ENCODE measurements around the gene HOXD13. TPM values are rescaled to one million over a fixed set of nuclear protein-coding genes. Genes with fewer than 3 reads are reported as not detected.

HOXD13 gene
- total RNA-seq, 2 experiments from 2014 or later = not detected

DNA sequence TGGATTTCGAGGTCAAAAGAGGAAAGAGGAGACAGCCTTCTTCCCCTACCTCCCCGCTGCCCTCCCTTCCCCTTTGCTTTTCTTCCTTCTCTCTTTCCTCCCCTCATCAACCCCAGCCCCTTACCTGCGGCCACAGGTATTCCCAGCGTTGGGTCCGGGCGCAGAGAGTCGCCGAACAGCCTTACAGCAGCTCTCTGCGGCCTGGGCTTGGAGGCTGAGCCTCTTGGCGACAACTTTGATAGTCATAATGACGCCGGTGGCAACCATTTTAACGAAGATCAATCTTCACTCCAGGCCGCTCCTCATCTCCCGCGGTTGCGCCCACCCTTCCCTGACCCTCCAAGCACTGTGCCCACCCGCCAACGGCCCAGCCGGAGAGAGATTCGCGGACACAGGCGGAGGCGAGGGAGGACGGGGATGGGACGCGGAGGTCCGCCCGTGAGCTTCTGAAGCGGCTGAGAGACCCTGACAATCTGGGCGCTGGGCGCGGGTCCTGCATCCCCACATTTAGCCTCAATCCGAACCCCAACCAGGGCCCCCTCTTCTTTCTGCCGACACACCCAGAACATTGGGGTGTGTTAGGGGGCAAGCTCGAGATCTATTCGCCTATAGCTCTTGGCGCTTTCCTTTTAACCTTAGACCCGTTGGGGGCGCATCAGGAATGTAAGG is 7.3 kb upstream of the HOXD13 start:
- ATAC-seq (ENCODE audit: low read depth) (no peak), DNase-seq (no peak)
- peaks cover 94% of the 10 kb centered on the region for H3K27me3 Mint-ChIP-seq
- peaks cover 6% of the 10 kb centered on the region for H3K4me1 Mint-ChIP-seq
- H3K4me3 Mint-ChIP-seq = peak overlapping the region; percentile 28
- H3K27ac Mint-ChIP-seq = peak overlapping the region; percentile 78
- H3K9me3 Mint-ChIP-seq = peaks cover 3% of the 10 kb centered on the region
- H3K36me3 Mint-ChIP-seq = peaks cover 8% of the 10 kb centered on the region
- POLR2A ChIA-PET = no interaction called here

DNA sequence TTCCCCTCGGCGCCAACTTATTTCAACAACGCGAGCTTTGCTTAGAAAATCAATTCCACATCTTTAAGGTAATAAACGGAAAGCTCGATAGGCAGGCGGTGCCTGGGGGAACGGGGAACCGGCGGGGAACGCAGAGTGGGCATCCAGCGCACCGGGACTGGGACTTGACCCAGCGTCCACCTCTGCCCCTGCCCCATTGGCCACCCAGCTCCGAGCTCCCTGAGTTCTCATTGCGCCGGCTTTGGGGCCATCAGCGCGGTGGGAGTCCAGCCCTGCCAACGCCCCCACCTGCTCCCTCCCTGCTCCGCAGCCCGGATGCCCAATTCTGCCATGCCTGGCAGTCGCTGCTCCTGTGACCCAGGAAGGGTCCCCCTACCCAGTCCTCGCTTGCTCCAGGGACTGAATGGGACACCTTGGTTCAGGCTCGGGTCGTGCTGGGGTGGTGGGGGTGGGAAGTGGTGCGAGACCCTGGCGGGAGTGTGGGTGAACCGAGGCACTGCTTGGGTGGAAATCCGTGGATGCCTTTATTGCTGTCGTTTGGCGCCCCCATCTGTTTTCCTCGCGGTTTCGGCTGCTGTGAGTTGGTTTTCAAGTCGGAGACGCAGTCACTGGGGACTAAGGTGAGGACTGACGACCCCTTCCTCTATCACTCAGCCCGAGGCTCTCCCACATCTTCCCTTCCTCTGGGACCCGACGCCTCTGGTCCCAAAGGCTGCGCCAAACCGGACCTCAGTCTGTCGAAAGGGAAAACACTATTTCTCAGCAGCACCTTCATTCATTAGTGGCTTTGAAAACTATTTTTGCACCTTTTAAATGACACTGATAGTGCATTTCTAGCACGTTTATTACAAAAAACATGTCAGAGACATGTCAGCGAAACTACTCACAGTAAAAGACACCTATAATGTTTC is 6.4 kb upstream of the HOXD13 start:
- POLR2A ChIA-PET = no interaction called here
- peaks cover 4% of the 10 kb centered on the region for H3K4me1 Mint-ChIP-seq
- peaks cover 3% of the 10 kb centered on the region for H3K9me3 Mint-ChIP-seq
- ATAC-seq (ENCODE audit: low read depth) (no peak), DNase-seq (no peak)
- H3K27ac Mint-ChIP-seq = peak overlapping the region; percentile 11
- peaks cover 7% of the 10 kb centered on the region for H3K36me3 Mint-ChIP-seq
- no peak overlapping the region for H3K4me3 Mint-ChIP-seq
- H3K27me3 Mint-ChIP-seq = peaks cover 97% of the 10 kb centered on the region

DNA sequence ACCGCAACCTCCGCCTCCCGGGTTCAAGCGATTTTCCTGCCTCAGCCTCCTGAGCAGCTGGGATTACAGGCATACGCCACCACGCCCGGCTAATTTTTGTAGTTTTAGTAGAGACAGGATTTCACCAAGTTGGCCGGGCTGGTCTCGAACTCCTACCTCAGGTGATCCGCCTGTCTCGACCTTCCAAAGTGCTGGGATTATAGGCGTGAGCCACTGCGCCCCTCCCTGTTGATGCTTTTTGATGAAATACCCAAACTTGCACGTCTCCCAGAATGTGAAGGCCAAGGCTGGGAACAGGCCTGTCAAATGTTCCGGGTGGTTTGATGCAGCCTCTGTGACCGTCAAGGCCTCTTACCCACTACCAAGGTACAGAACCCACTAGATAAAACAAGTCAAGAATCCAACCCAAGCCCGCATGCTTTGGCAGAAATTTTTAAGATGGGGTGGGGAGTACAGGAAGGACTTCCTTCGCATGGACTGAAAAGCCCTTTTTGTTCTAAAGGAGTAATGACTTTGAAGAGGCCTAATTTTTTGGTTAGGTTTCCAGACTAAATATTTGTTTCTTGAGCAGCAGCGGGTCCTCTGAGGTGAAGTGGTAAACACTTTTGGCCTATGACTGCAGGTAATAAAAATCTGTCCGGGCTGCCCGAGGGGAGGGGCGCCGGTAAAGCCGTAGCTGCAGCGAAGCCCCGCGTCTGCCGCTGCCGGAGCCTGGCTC is 5.0 kb upstream of the HOXD13 start:
- ATAC-seq (ENCODE audit: low read depth) (no peak), DNase-seq (no peak)
- Mint-ChIP-seq H3K27ac (no peak overlapping the region), H3K4me3 (no peak overlapping the region), H3K36me3 (peaks cover 6% of the 10 kb centered on the region), H3K27me3 (peaks cover 98% of the 10 kb centered on the region), H3K9me3 (peaks cover 6% of the 10 kb centered on the region), H3K4me1 (peaks cover 7% of the 10 kb centered on the region)
- POLR2A ChIA-PET = no interaction called here

DNA sequence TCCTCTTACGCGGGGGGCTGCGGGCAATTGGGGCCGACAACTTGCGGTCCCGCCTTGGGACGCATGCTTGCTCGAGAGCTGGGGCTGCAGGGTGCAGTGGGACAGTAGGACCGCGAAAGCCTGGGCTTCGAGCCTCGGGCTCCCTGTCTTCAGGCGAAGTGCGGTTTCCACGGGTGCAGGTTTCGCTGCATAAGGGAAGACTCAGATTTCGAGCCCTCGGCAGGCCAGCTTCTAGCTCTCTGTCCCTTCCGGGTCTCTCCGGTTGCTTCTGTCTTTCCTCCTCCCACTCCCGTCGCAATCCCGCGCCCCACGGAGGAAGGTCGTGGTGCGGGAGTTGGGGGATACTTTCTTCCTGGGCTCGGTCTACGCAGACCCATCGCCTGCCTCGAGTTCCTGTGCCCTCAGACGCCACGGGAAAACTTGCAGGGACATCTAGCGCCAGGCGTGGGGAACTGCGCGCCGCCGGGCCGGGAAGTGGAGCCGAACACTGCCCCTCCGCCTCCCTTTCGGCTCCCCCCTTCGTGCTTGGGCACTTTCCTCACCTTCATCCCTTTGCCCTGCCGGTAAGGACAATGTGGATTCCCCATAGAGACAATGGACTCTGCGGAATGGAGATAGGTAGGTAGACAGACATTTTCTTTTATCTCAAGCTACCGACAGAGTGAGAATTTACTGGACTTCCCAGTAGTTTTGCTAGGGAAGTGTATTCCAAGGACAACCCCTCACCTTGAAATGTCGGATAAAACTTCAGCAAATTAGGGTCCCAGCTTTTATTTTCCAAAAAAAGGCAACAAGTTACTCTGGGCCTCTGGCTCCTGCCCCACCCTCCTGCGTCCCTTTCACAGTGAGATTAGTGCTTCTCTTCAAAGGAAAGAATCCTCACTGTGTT is 4.2 kb upstream of the HOXD13 start:
- no peak for ATAC-seq (ENCODE audit: low read depth)
- POLR2A ChIA-PET = no interaction called here
- no peak for DNase-seq

DNA sequence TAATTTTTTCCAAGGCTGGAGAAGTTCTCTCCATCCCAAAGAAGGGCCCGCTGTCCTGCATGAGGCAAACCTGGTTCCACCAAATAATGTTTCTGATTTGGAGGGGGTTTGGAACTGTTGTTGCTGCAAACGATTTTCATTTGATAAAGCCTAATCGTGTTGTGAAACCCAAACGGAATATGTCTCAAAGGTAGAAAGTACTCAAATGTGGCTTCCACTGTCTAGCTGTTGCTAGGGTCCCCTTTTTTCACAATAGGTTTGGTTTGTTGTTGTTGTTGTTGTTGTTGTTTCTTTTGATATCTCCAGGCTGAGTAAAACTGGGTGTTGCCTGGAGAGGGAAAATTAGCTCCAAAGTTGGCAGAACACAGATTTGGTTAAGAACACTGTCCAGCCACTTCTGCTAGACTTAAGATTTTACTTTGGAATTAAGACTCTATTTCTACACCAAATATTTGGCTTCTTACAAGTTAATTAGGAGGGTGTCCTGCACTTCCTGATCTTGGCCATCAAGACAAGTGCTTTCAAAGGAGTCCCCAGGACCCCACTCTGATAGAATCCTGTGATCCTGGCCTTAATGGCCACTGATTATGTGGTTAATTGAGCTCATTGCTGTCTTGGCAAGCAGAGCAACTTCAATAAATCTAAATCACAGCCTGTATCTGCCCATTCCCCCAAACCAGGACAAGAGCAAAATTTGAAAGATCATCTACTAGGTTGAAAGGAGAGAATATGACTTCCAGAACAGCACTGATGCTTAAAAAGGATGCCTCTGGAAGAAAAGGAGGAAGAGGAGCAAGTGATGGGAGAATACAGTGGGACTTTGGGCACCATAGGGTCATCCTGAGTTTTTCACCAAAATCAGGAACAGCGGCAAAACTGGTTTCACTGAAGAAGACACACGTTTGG is 3.3 kb upstream of the HOXD13 start:
- POLR2A ChIA-PET = no interaction called here
- no peak for DNase-seq
- Mint-ChIP-seq H3K4me1 (peaks cover 12% of the 10 kb centered on the region), H3K4me3 (no peak overlapping the region), H3K36me3 (peaks cover 4% of the 10 kb centered on the region), H3K27me3 (peaks cover 93% of the 10 kb centered on the region), H3K9me3 (peaks cover 7% of the 10 kb centered on the region), H3K27ac (peak overlapping the region; percentile 32)
- ATAC-seq (ENCODE audit: low read depth) = no peak

More for the DNA sequence above, 4.2 kb upstream of the HOXD13 start:
- Mint-ChIP-seq H3K9me3 (peaks cover 6% of the 10 kb centered on the region), H3K4me1 (peaks cover 7% of the 10 kb centered on the region), H3K36me3 (peaks cover 4% of the 10 kb centered on the region), H3K27ac (peak overlapping the region; percentile 30), H3K27me3 (peaks cover 93% of the 10 kb centered on the region), H3K4me3 (peak overlapping the region; percentile 61)

DNA sequence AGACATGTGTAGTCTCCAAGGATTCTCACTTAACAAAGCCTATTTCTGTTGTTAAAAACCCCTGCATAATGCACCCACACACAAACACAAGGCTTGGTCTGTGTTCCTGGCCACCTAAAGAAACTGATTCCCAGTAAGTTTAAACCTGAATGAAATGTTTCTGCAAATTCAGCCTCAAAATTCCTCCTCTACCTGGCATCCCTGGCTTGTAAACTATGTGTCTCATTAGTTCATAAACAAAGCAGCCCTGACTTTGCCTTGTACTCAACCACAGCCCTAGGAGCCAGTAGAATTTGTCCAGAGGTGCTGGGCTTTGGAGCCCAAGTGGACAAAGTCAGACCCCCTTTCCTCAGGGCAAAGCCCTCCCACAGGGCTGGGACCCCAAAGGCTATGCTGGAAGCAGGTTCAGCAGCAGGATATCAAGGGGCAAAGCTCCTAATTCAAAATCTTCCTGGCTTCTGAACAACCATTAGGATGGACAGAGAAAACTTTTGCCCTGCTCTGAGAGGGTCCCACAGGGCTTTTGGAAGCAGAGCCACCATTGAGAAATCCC is 2.6 kb upstream of the HOXD13 start:
- no peak for ATAC-seq (ENCODE audit: low read depth)
- Mint-ChIP-seq H3K27ac (no peak overlapping the region), H3K9me3 (peaks cover 7% of the 10 kb centered on the region)

DNA sequence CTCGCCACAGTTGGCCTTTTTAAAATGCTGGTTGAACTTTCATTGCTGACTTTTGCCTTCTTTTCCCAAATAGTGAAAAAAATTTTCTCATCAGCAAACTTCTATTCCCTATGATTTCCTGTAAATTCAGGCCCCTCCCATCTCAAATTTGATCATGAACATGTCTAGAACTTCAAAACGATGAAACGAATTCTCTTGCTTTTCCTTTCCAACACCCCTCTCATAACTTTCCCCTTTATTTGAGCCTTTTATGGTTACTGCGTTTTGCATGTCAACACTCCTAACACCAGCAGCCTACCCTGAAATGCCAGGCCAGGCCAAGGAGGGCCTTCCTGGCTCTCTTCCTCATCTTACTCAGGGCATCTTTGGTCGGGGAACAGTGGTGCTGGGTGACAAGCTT is 1.7 kb upstream of the HOXD13 start:
- Mint-ChIP-seq H3K27me3 (peaks cover 93% of the 10 kb centered on the region), H3K4me1 (peaks cover 14% of the 10 kb centered on the region), H3K36me3 (peaks cover 3% of the 10 kb centered on the region), H3K4me3 (no peak overlapping the region), H3K27ac (no peak overlapping the region), H3K9me3 (peaks cover 7% of the 10 kb centered on the region)
- POLR2A ChIA-PET = no interaction called here
- ATAC-seq (ENCODE audit: low read depth) (no peak), DNase-seq (no peak)

More for the DNA sequence above, 2.6 kb upstream of the HOXD13 start:
- DNase-seq = no peak
- Mint-ChIP-seq H3K36me3 (peaks cover 4% of the 10 kb centered on the region), H3K4me1 (peaks cover 14% of the 10 kb centered on the region), H3K27me3 (peaks cover 93% of the 10 kb centered on the region), H3K4me3 (no peak overlapping the region)
- POLR2A ChIA-PET = no interaction called here

DNA sequence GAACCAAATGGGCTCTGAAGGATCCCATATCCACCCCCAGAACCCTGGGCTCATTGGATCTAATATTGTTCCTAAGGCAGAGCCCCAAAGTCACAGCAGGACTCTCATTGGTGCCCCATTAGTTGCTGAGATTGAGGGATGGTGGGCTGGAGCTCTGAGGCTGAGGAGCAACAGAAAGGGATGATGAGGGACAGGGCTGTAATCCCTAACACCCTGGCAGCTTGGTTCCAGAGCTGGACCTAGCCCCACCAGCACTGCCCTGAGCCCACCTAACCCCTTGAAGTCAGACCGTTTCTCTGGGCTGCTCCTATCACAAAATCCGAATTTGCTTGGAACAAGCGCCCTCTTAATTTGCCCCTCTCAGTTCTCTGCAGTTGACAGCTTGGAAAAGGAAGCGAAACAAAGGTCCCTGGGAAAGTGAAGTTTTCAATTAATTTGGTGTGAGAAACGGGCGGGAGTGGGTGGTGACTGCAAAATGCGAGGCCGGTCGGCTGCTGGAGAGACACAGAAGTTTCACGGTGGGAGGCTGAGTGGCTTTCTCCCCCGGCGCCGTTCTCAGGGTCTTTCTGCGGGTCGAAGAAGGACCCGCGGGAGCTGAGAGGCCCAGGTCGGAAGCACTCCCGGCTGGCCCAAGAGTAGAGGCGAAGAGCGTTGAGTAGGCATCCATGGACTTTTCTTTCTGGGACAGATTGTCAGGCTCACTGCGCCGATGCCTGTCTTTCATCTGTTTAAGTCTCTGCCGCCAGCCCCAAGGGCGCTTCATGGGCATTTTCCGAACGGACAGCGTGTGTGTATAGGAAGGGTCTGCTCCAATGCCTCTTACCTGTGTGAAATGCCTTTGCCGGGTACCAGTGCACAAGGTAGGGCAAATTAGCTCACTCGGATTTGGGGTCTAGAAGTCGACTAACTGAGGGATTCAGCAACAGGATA is 927 bp upstream of the HOXD13 start:
- H3K36me3 Mint-ChIP-seq = peaks cover 3% of the 10 kb centered on the region
- peak overlapping the region; percentile 34 for H3K4me3 Mint-ChIP-seq
- DNase-seq (no peak), ATAC-seq (ENCODE audit: low read depth) (no peak)
- H3K27me3 Mint-ChIP-seq = peaks cover 93% of the 10 kb centered on the region
- POLR2A ChIA-PET = no interaction called here
- peak overlapping the region; percentile 78 for H3K27ac Mint-ChIP-seq
- peaks cover 15% of the 10 kb centered on the region for H3K4me1 Mint-ChIP-seq
- H3K9me3 Mint-ChIP-seq = peaks cover 7% of the 10 kb centered on the region

DNA sequence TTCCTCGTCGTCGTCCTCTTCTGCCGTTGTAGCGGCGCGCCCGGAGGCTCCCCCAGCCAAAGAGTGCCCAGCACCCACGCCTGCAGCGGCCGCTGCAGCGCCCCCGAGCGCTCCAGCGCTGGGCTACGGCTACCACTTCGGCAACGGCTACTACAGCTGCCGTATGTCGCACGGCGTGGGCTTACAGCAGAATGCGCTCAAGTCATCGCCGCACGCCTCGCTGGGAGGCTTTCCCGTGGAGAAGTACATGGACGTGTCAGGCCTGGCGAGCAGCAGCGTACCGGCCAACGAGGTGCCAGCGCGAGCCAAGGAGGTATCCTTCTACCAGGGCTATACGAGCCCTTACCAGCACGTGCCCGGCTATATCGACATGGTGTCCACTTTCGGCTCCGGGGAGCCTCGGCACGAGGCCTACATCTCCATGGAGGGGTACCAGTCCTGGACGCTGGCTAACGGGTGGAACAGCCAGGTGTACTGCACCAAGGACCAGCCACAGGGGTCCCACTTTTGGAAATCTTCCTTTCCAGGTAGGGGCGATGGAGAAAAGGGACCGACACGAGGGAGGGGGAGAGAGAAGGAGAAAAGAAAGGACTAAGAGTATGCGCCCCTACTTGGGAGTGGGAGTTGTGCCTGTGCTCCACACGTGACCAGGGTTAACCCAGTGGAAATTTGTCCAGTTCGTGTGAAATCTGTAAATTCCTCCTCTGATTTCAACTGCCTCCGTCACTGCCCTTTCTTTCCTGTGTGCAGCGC is 800 bp downstream of the HOXD13 start:
- H3K36me3 Mint-ChIP-seq = peaks cover 3% of the 10 kb centered on the region
- ATAC-seq (ENCODE audit: low read depth) = no peak
- peaks cover 5% of the 10 kb centered on the region for H3K9me3 Mint-ChIP-seq
- no peak for DNase-seq
- peak overlapping the region; percentile 23 for H3K27ac Mint-ChIP-seq
- POLR2A ChIA-PET = no interaction called here
- H3K4me1 Mint-ChIP-seq = peaks cover 24% of the 10 kb centered on the region
- peaks cover 93% of the 10 kb centered on the region for H3K27me3 Mint-ChIP-seq
- peak overlapping the region; percentile 19 for H3K4me3 Mint-ChIP-seq

DNA sequence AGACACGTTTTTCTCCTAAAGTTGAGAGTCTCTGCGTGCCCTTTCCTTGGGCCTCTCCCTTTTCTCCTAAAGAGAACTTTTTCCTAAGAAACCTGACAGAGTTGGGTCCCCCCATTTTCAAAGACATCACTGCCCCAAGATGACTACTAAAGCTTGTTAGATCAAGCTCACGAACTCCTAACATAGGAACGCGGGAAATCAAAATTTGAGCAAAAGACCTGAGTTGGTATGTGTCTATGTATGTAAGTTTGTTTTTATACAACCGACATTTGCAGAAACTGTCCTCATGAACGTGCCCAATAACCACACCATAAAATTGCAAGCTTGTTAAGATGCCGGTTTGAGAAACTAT is 1.4 kb downstream of the HOXD13 start:
- peaks cover 93% of the 10 kb centered on the region for H3K27me3 Mint-ChIP-seq
- POLR2A ChIA-PET = no interaction called here
- peaks cover 5% of the 10 kb centered on the region for H3K9me3 Mint-ChIP-seq
- DNase-seq (no peak), ATAC-seq (ENCODE audit: low read depth) (no peak)
- H3K27ac Mint-ChIP-seq = peak overlapping the region; percentile 23
- H3K36me3 Mint-ChIP-seq = peaks cover 3% of the 10 kb centered on the region
- H3K4me1 Mint-ChIP-seq = peaks cover 23% of the 10 kb centered on the region
- no peak overlapping the region for H3K4me3 Mint-ChIP-seq

DNA sequence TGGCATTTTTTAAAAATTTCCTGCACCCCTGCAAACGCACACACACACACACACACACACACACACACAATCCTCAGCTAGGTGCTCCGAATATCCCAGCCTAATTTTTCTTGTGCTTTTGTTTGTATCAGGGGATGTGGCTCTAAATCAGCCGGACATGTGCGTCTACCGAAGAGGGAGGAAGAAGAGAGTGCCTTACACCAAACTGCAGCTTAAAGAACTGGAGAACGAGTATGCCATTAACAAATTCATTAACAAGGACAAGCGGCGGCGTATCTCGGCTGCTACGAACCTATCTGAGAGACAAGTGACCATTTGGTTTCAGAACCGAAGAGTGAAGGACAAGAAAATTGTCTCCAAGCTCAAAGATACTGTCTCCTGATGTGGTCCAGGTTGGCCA is 1.8 kb downstream of the HOXD13 start:
- H3K9me3 Mint-ChIP-seq = peaks cover 5% of the 10 kb centered on the region
- H3K27ac Mint-ChIP-seq = no peak overlapping the region
- no peak overlapping the region for H3K4me3 Mint-ChIP-seq
- DNase-seq = no peak
- ATAC-seq (ENCODE audit: low read depth) = no peak
- peaks cover 3% of the 10 kb centered on the region for H3K36me3 Mint-ChIP-seq
- POLR2A ChIA-PET = no interaction called here
- peaks cover 93% of the 10 kb centered on the region for H3K27me3 Mint-ChIP-seq
- peaks cover 23% of the 10 kb centered on the region for H3K4me1 Mint-ChIP-seq

Measured in activated naive CD8-positive, alpha-beta T cell treated with anti-CD3 and anti-CD28 coated beads, Interleukin-2, amount 10 ng/mL, durations not matched to agents 7 days and 5 days (primary cell).